Astrocyte (in vitro differentiated cells and primary cell): ENCODE data around the gene TTC33.

Source experiments
- EZH2 ChIP-seq: IDR thresholded peaks from 2 replicates; pipeline ENCODE4 v1.6.1; 2012; ENCODE audit warnings: mild to moderate bottlenecking, low read length, inconsistent platforms; ENCODE audit not compliant: insufficient read depth
- TF ChIP-seq, protein P1 (sequence below): IDR thresholded peaks from 2 replicates; pipeline ENCODE4 v1.5.1; 2011; ENCODE audit warnings: low read depth, mild to moderate bottlenecking, inconsistent platforms, low read length, moderate library complexity; ENCODE audit not compliant: insufficient read depth

DNA sequence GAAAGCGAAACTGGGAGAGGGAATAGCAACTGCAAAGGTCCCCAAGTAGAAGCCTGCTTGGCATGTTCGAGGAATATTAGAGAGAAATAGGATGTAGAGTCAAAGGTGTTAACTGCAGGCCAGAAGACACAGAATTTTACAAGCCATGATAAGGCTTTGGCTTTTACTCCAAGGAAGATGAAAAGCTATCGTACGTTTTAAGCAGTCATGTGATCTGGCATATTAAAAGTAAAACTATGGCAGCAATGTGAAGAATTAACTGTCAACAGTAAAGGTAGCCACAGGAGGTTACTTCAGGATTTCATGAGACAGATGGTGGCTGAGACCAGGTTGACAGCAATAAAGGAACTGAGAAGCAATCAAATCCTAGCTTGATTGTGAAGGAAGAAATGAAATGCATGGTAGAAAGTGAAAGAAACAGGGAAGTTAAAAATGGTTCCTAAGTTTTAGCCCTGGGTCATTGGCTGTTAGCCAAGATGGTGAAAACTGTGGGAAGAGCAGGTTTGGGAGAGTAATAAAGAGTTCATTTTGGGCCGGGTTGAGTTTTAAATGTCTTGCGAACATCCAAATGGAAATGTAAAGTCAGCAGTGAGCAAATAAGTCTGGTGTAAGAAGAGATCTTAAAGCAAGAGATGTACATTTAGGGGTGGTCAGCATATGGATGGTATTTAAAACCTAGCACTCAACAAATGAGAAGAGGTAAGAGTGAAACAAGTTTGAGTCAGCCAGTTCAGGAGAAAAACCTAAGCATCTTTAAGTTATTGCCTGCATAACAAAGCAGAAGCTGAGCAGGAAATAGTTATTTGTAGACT lies 20.3 kb upstream of the TTC33 start:
- TF ChIP-seq, protein P1, sequence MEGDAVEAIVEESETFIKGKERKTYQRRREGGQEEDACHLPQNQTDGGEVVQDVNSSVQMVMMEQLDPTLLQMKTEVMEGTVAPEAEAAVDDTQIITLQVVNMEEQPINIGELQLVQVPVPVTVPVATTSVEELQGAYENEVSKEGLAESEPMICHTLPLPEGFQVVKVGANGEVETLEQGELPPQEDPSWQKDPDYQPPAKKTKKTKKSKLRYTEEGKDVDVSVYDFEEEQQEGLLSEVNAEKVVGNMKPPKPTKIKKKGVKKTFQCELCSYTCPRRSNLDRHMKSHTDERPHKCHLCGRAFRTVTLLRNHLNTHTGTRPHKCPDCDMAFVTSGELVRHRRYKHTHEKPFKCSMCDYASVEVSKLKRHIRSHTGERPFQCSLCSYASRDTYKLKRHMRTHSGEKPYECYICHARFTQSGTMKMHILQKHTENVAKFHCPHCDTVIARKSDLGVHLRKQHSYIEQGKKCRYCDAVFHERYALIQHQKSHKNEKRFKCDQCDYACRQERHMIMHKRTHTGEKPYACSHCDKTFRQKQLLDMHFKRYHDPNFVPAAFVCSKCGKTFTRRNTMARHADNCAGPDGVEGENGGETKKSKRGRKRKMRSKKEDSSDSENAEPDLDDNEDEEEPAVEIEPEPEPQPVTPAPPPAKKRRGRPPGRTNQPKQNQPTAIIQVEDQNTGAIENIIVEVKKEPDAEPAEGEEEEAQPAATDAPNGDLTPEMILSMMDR: no peak
- TF ChIP-seq EZH2: no peak
